GM19328 (cell line): ENCODE results near the gene SLC22A23.

Experiments
- ATAC-seq: cut with Tn5 transposase; IDR thresholded peaks from one replicate; pipeline ENCODE4 v1.9.1; 2021; ENCODE audit warnings: mild to moderate bottlenecking, moderate library complexity; ENCODE audit not compliant: unreplicated experiment

Gene SLC22A23

GRCh38 chr6:3339811-3340210 is 117.0 kb downstream of the SLC22A23 start:
- no peak for ATAC-seq

- no peak for ATAC-seq
Observed at GRCh38 chr6:3337521-3338350, 119.1 kb downstream of the SLC22A23 start.

GRCh38 chr6:3336859-3337515 is 119.9 kb downstream of the SLC22A23 start:
- no peak for ATAC-seq

- no peak for ATAC-seq
Observed at GRCh38 chr6:3336066-3336786, 120.6 kb downstream of the SLC22A23 start.

- no peak for ATAC-seq
Observed at GRCh38 chr6:3335169-3335568, 121.7 kb downstream of the SLC22A23 start.

GRCh38 chr6:3334555-3334954 is 122.3 kb downstream of the SLC22A23 start:
- ATAC-seq: no peak

- ATAC-seq: no peak
Observed at GRCh38 chr6:3333263-3333662, 123.6 kb downstream of the SLC22A23 start.

- no peak for ATAC-seq
Observed at GRCh38 chr6:3331971-3332370, 124.9 kb downstream of the SLC22A23 start.

- no peak for ATAC-seq
Observed at GRCh38 chr6:3331494-3331893, 125.4 kb downstream of the SLC22A23 start.

GRCh38 chr6:3330199-3330598 is 126.7 kb downstream of the SLC22A23 start:
- ATAC-seq: no peak

- no peak for ATAC-seq
Observed at GRCh38 chr6:3329393-3330051, 127.3 kb downstream of the SLC22A23 start.

GRCh38 chr6:3328796-3329195 is 128.1 kb downstream of the SLC22A23 start:
- ATAC-seq: no peak

GRCh38 chr6:3328145-3328544 is 128.7 kb downstream of the SLC22A23 start:
- ATAC-seq: no peak

- ATAC-seq: no peak
Observed at GRCh38 chr6:3327403-3327802, 129.4 kb downstream of the SLC22A23 start.

- no peak for ATAC-seq
Observed at GRCh38 chr6:3326981-3327380, 129.9 kb downstream of the SLC22A23 start.

- ATAC-seq: no peak
Observed at GRCh38 chr6:3326184-3326971, 130.5 kb downstream of the SLC22A23 start.

GRCh38 chr6:3325210-3325609 is 131.6 kb downstream of the SLC22A23 start:
- ATAC-seq: no peak

GRCh38 chr6:3324262-3324942 is 132.4 kb downstream of the SLC22A23 start:
- ATAC-seq: no peak

- ATAC-seq: no peak
Observed at GRCh38 chr6:3323696-3324261, 133.1 kb downstream of the SLC22A23 start.
